ENCODE measurements around the gene BCAS3.

DNA sequence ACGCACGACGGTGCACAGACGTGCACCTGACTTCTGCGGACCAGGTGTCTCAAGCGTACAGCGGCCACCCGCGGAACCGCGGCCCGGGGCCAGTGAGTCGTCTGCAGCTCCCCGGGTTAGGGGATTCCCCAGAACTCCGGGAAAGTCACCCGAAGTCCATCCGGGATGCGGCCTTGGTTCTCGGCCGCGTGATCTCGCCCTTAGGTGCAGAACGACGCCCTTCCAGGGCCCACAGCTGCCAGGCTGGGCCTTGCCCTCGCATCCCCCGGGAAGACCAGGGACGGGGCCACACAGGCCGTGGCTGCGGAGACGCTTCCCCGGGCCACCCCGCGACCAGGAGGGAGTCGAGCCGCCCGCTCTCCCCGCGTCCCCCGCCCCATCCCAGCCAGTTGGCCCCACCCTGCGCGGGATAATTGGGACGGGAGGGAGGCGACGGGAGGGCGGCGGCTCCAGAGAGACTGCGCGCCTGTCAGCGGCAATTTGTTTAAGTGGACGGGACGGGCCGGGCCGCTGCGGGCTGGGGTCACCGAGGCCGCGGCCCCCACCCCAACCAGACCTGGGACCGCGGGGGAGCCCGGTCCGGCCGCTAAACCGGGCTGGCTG is 718.4 kb downstream of the BCAS3 start:
- TF ChIP-seq POLR2A (IDR thresholded peaks at IDR 0.05; ENCODE audit: low read length) (no peak), GATA1 (IDR thresholded peaks at IDR 0.05; ENCODE audit: low read depth, low read length) (no peak)

Measured in erythroblast (primary cell).